Gastrocnemius medialis (tissue), 4 donors: ENCODE measurements around the gene CABLES2.

ENCODE experiments used
- CTCF ChIP-seq, 5 experiments: fragments of 450-650 bp in 3 of 5; fragments of 200-600 bp in 2 of 5; sonication (generic) in 2 of 5; IDR thresholded peaks in 4 of 5; conservative IDR thresholded peaks in 1 of 5; 1 replicate in 4 of 5; 2 replicates in 1 of 5; pipeline ENCODE4 v1.5.1; 2016 to 2019; ENCODE audit warnings: antibody characterized with exemption in 5 of 5, mild to moderate bottlenecking in 3 of 5, moderate library complexity in 3 of 5
- POLR2A ChIP-seq, 2 donors: fragments of 450-650 bp; IDR thresholded peaks; one replicate each; pipeline ENCODE4 v1.6.1; 2017; ENCODE audit warnings: antibody characterized with exemption in 2 of 2, mild to moderate bottlenecking in 2 of 2, moderate library complexity in 2 of 2

- TF ChIP-seq POLR2A (IDR thresholded peaks at IDR 0.05) (no peak), CTCF (IDR thresholded peaks at IDR 0.05 in 4 of 5, conservative IDR thresholded peaks at IDR 0.05 in 1 of 5) (no peak)
These were observed 51.6 kb downstream of the CABLES2 start for GRCh38 chr20:62355516-62355877.
